K562 (cell line): ENCODE measurements around the gene UNC5B. TPM values are rescaled to one million over a fixed set of nuclear protein-coding genes. Genes with fewer than 3 reads are reported as not detected.

ENCODE experiments used
- ATAC-seq: fragments of 200-7000 bp; cut with Tn5 transposase; 3 replicates; pipeline ENCODE4 v1.9.1; 2020; ENCODE audit warnings: moderate library complexity
- BruUV-seq: library from RNA; stranded (reverse); fragments of 400-500 nt; replicated peaks from 2 replicates; lab custom pipeline; 2021; lab: Mats Ljungman, UMichigan
- CTCF ChIA-PET: fragments of 300-600 bp; formaldehyde crosslinking; extraction: SDS; loops from one replicate; lab custom pipeline; 2021; ENCODE audit warnings: low intra/inter-chr PET ratio; lab: Yijun Ruan, JAX
- POLR2A ChIA-PET: fragments of 300-600, 350-650 bp; sonication (Branson Sonifier 250); formaldehyde crosslinking; extraction: SDS; loops from one replicate; lab custom pipeline; 2021; ENCODE audit warnings: antibody characterized with exemption, inconsistent platforms; lab: Yijun Ruan, JAX
- DNase-seq, 4 experiments: peaks; one replicate each; pipeline versions ENCODE4 v3.0.0 to v3.0.0-alpha.2; 2011 to 2018; ENCODE audit warnings: low spot score in 3 of 4, mixed read lengths in 3 of 4; ENCODE audit errors: extremely low read depth in 1 of 4
- FAIRE-seq: peaks from 2 replicates; lab custom pipeline; 2011; peaks lifted over from hg19 to GRCh38; lab: Jason Lieb, UNC
- H2AFZ ChIP-seq: 2 replicates; pipeline ENCODE4 v1.6.0; 2011; ENCODE audit warnings: low read depth, low read length, control low read depth, inconsistent platforms
- H3K27ac ChIP-seq: fragments of 200-600 bp; 3 replicates; pipeline ENCODE4 v1.8.0; 2011; ENCODE audit warnings: low read depth, mild to moderate bottlenecking, control low read depth, inconsistent platforms, low read length, moderate library complexity, mixed read lengths; ENCODE audit errors: extremely low read depth
- H3K27me3 ChIP-seq, 2 experiments: fragments of 300-600 bp in 1 of 2; 2 replicates in 1 of 2; 3 replicates in 1 of 2; pipeline versions ENCODE4 v1.6.0 to v1.8.0; 2011; ENCODE audit warnings: inconsistent platforms in 2 of 2, low read length in 2 of 2, mild to moderate bottlenecking in 1 of 2, mixed read lengths in 1 of 2, moderate library complexity in 1 of 2; ENCODE audit not compliant: control insufficient read depth in 2 of 2, insufficient read depth in 2 of 2
- H3K36me3 ChIP-seq: fragments of 300-600 bp; 3 replicates; pipeline ENCODE4 v1.8.0; 2011; ENCODE audit warnings: mild to moderate bottlenecking, low read length, inconsistent platforms; ENCODE audit not compliant: control insufficient read depth, insufficient read depth
- H3K4me1 ChIP-seq, 2 experiments: fragments of 200-600 bp in 1 of 2; replicated peaks in 1 of 2; 2 replicates in 1 of 2; 3 replicates in 1 of 2; pipeline versions ENCODE4 v1.5.1 to v1.8.0; 2011; ENCODE audit warnings: inconsistent platforms in 2 of 2, low read length in 2 of 2, mild to moderate bottlenecking in 1 of 2, mixed read lengths in 1 of 2, moderate library complexity in 1 of 2; ENCODE audit not compliant: control insufficient read depth in 2 of 2, insufficient read depth in 2 of 2
- H3K4me2 ChIP-seq: 2 replicates; pipeline ENCODE4 v1.6.1; 2011; ENCODE audit warnings: low read length, control low read depth, inconsistent platforms, mixed read lengths; ENCODE audit not compliant: insufficient read depth
- H3K4me3 ChIP-seq: fragments of 200-600 bp; sonication (generic), shearing (Covaris generic); 2 replicates; pipeline ENCODE4 v1.5.1; 2016; ENCODE audit warnings: control low read depth, inconsistent platforms
- H3K79me2 ChIP-seq: fragments of 200-600 bp; 3 replicates; pipeline ENCODE4 v1.8.0; 2011; ENCODE audit warnings: low read length, inconsistent platforms; ENCODE audit not compliant: control insufficient read depth, insufficient read depth
- H3K9ac ChIP-seq, 2 experiments: 2 replicates each; pipeline versions ENCODE4 v1.6.0 to v1.6.1; 2011; ENCODE audit warnings: low read depth in 2 of 2, low read length in 2 of 2, control low read depth in 1 of 2, inconsistent platforms in 1 of 2, mild to moderate bottlenecking in 1 of 2, mixed read lengths in 1 of 2; ENCODE audit not compliant: insufficient read depth in 1 of 2
- H3K9me1 ChIP-seq: one replicate; pipeline ENCODE4 v1.6.0; 2011; ENCODE audit warnings: inconsistent platforms, mild to moderate bottlenecking, low read length, moderate library complexity; ENCODE audit not compliant: control insufficient read depth, insufficient read depth
- H3K9me3 ChIP-seq: replicated peaks from 2 replicates; pipeline ENCODE4 v1.5.1; 2011; ENCODE audit warnings: low read depth, low read length, inconsistent platforms; ENCODE audit not compliant: control insufficient read depth, insufficient read depth
- H4K20me1 ChIP-seq: replicated peaks from 2 replicates; pipeline ENCODE4 v1.6.1; 2011; ENCODE audit warnings: low read length, inconsistent platforms, mixed read lengths; ENCODE audit not compliant: control insufficient read depth, insufficient read depth
- CBX3 ChIP-seq, 2 experiments: IDR thresholded peaks; 1 replicate in 1 of 2; 2 replicates in 1 of 2; pipeline ENCODE4 v1.6.1; 2012; ENCODE audit warnings: inconsistent platforms in 2 of 2, low read length in 2 of 2, borderline replicate concordance in 1 of 2, control low read depth in 1 of 2
- CHCHD3 ChIP-seq: fragments of 250-450 bp; sonication (Bioruptor Pico); IDR thresholded peaks from 2 replicates; pipeline ENCODE4 v2.1.2; 2022; ENCODE audit warnings: mild to moderate bottlenecking
- DIDO1 ChIP-seq: fragments of 450-650 bp; IDR thresholded peaks from 2 replicates; pipeline ENCODE4 v1.6.1; 2016; ENCODE audit warnings: low read depth, missing biosample characterization, missing genetic modification characterization
- ELK3 ChIP-seq: fragments of 450-650 bp; formaldehyde crosslinking; IDR thresholded peaks from 2 replicates; pipeline ENCODE4 v1.4.0; 2020; ENCODE audit warnings: mild to moderate bottlenecking
- HES1 ChIP-seq: fragments of 450-650 bp; IDR thresholded peaks from 2 replicates; pipeline ENCODE4 v1.6.1; 2016; ENCODE audit warnings: low read depth, mild to moderate bottlenecking, moderate library complexity
- HMGN3 ChIP-seq: IDR thresholded peaks from 2 replicates; pipeline ENCODE4 v1.6.1; 2011; ENCODE audit warnings: borderline replicate concordance, low read depth, mild to moderate bottlenecking, mixed read lengths, low read length; ENCODE audit not compliant: insufficient read length; ENCODE audit errors: extremely low read depth
- KAT7 ChIP-seq: sonication (generic); formaldehyde crosslinking; IDR thresholded peaks from 2 replicates; pipeline ENCODE4 v1.8.0; 2022; ENCODE audit warnings: missing genetic modification reagents, mild to moderate bottlenecking, borderline replicate concordance
- MAFK ChIP-seq: IDR thresholded peaks from 2 replicates; pipeline ENCODE4 v1.6.1; 2011; ENCODE audit warnings: low read length, improper control_type of control experiment
- NR3C1 ChIP-seq: sonication (generic); formaldehyde crosslinking; IDR thresholded peaks from 2 replicates; pipeline ENCODE4 v1.8.1; 2022; ENCODE audit warnings: missing genetic modification reagents
- PHF21A ChIP-seq: fragments of 450-650 bp; IDR thresholded peaks from 2 replicates; pipeline ENCODE4 v1.6.1; 2017; ENCODE audit warnings: low read depth, borderline replicate concordance
- RBBP5 ChIP-seq: fragments of 200-600 bp; sonication (generic); IDR thresholded peaks from 2 replicates; pipeline ENCODE4 v1.6.1; 2012; ENCODE audit warnings: borderline replicate concordance, mild to moderate bottlenecking, low read length, control low read depth, inconsistent platforms; ENCODE audit not compliant: insufficient read depth, poor library complexity, severe bottlenecking
- RFX5 ChIP-seq: IDR thresholded peaks from 2 replicates; pipeline ENCODE4 v1.6.1; 2011; ENCODE audit warnings: low read depth, mild to moderate bottlenecking, improper control_type of control experiment, low read length
- SMAD4 ChIP-seq: fragments of 250-450 bp; sonication (Bioruptor Pico); conservative IDR thresholded peaks from 2 replicates; pipeline ENCODE4 v1.8.0; 2021; ENCODE audit warnings: inconsistent platforms, mild to moderate bottlenecking, moderate library complexity
- ZNF197 ChIP-seq: fragments of 200-800 bp; sonication (Bioruptor generic); IDR thresholded peaks from 2 replicates; pipeline ENCODE4 v1.6.1; 2016; ENCODE audit warnings: low read depth, missing genetic modification characterization, missing compliant biosample characterization
- ZNF224 ChIP-seq: sonication (generic); formaldehyde crosslinking; IDR thresholded peaks from 2 replicates; pipeline ENCODE4 v1.8.0; 2022; ENCODE audit warnings: mild to moderate bottlenecking, missing genetic modification reagents
- ZSCAN32 ChIP-seq: fragments of 450-650 bp; formaldehyde crosslinking; IDR thresholded peaks from 2 replicates; pipeline ENCODE4 v1.4.0; 2020; ENCODE audit warnings: mild to moderate bottlenecking, moderate library complexity
- WGBS: fragments of 100-300 bp; shearing (Covaris generic); methylation state at CpG from one replicate; pipeline ENCODE4 v1.1.6; 2016; ENCODE audit warnings: low coverage, mixed read lengths; ENCODE audit not compliant: insufficient coverage; ENCODE audit errors: missing lambda C conversion rate; 5-methylcytosine and 5-hydroxymethylcytosine counted together
- in situ Hi-C: fragments of 300-500 bp; cut with MboI; formaldehyde crosslinking; loops from 4 replicates; pipeline ENCODE4 v1.15.0; 2018; ENCODE audit warnings: inconsistent platforms, mixed read lengths
- intact Hi-C: fragments of 100-400 bp; cut with micrococcal nuclease; formaldehyde crosslinking; loops from 2 replicates; pipeline ENCODE4 v1.14.2; 2022
- polyA plus RNA-seq, 8 experiments: library from polyadenylated mRNA; depleted of rRNA in 4 of 8; stranded (reverse) in 5 of 8; unstranded in 3 of 8; fragments of >200 nt; fragmentation: Nextera tagmentation in 2 of 8; fragmentation: Illumina TruSeq in 1 of 8; extraction: Ambion mirVana in 2 of 8; extraction: Trizol in 1 of 8; gene quantifications; 2 replicates each; pipeline versions ENCODE4 v1.2.1 to v1.2.3, GENCODE V29; 2011 to 2014; ENCODE audit warnings: inconsistent platforms in 1 of 8, missing spikeins in 1 of 8
- total RNA-seq, 7 experiments: library from RNA; depleted of rRNA in 6 of 7; stranded (reverse); fragments of >200 nt in 6 of 7; fragmentation: Illumina TruSeq in 2 of 7; extraction: Trizol in 2 of 7; gene quantifications; 2 replicates each; pipeline versions ENCODE4 v1.2.1 to v1.2.3, GENCODE V29; 2011 to 2021; ENCODE audit warnings: low replicate concordance in 1 of 7
- TF ChIP-seq, protein P1 (sequence below): fragments of 250-450 bp; sonication (Bioruptor Pico); IDR thresholded peaks from 2 replicates; pipeline ENCODE4 v1.8.0; 2022; ENCODE audit warnings: moderate library complexity, mild to moderate bottlenecking, inconsistent platforms
- TF ChIP-seq, protein P2 (sequence below): fragments of 250-450 bp; sonication (Bioruptor Pico); IDR thresholded peaks from 2 replicates; pipeline ENCODE4 v1.6.1; 2021; ENCODE audit warnings: mild to moderate bottlenecking

Gene UNC5B
- total and polyA plus RNA-seq, 9 of the 15 experiments (the other 6 are each of a cell fraction or from before 2014, with no cell fraction given): 0.10 to 8.4 (median 2.1) TPM

- no peak for TF ChIP-seq RFX5
- no peak for TF ChIP-seq ZNF197
- no peak for TF ChIP-seq CBX3 (IDR thresholded peaks at IDR 0.05; ENCODE audit: borderline replicate concordance in 1 of 2, low read length in 2 of 2)
- TF ChIP-seq NR3C1 (CRISPR knock-in tag): no peak
- TF ChIP-seq DIDO1: no peak
- TF ChIP-seq, protein P1, sequence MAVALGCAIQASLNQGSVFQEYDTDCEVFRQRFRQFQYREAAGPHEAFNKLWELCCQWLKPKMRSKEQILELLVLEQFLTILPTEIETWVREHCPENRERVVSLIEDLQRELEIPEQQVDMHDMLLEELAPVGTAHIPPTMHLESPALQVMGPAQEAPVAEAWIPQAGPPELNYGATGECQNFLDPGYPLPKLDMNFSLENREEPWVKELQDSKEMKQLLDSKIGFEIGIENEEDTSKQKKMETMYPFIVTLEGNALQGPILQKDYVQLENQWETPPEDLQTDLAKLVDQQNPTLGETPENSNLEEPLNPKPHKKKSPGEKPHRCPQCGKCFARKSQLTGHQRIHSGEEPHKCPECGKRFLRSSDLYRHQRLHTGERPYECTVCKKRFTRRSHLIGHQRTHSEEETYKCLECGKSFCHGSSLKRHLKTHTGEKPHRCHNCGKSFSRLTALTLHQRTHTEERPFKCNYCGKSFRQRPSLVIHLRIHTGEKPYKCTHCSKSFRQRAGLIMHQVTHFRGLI (CRISPR knock-in tag): no peak
- TF ChIP-seq ZNF224 (CRISPR knock-in tag): no peak
- TF ChIP-seq, all 486 proteins: peak for 0
These were observed 33.0 kb upstream of the UNC5B start (continued) for GRCh38 chr10:71179382-71179781.

DNA sequence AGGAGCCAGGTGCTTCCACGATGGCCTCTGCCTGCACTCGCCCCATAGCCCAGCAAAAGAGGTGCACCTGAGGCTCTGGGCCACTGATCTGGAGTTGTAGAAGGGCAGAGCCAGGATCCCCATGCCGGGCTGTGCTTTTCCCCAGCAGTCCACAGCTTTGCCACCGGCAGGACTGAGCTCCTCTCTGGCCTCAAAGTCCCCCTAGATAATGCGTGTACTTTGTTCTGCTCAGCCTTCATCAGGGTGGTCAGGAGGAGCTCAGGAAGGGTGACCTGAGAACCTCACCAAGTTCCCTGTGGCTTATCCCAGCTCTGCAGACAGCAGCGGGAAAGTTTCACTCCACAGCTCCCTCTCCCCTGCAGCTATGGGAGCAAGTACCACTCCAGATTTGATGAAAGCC is 27.9 kb upstream of the UNC5B start:
- Histone ChIP-seq H3K27ac (no peak overlapping the region), H3K36me3 (no peaks in the 10 kb centered on the region), H3K4me3 (no peak overlapping the region), H4K20me1 (peaks cover 4% of the 10 kb centered on the region; the same call in 1 of the 2 replicates), H3K9me3 (no peaks in the 10 kb centered on the region), H3K27me3 (peaks cover 50 to 82% of the 10 kb centered on the region in 2 experiments), H3K4me2 (no peak overlapping the region), H3K9ac (no peak overlapping the region; a peak in 1 of 4 replicates), H2AFZ (no peak overlapping the region), H3K4me1 (no peaks in the 10 kb centered on the region), H3K9me1 (no peaks in the 10 kb centered on the region), H3K79me2 (no peaks in the 10 kb centered on the region)
- intact Hi-C loops: no loop called here
- no TSS peak for BruUV-seq
- DNase-seq (no peak), FAIRE-seq (no peak), ATAC-seq (no peak; the same call in 2 of the 3 replicates)
- ChIA-PET CTCF (no interaction called here), POLR2A (interaction anchor here (0.7 to 1.3 kb wide), 5 partner anchors 10 to 324 kb away, joined by 3 to 6 read pairs (median 4); no protein-coding TSS in a partner anchor)
- in situ Hi-C loops: no loop called here
- 0% methylated on average over 6 of the region's 6 CpGs for WGBS
- TF ChIP-seq PHF21A: no peak
- no peak for TF ChIP-seq HMGN3
- no peak for TF ChIP-seq ZSCAN32
- no peak for TF ChIP-seq SMAD4 (CRISPR knock-in tag)
- no peak for TF ChIP-seq ELK3
- TF ChIP-seq HES1: no peak
- no peak for TF ChIP-seq KAT7
- no peak for TF ChIP-seq ZNF197
- TF ChIP-seq, protein P2, sequence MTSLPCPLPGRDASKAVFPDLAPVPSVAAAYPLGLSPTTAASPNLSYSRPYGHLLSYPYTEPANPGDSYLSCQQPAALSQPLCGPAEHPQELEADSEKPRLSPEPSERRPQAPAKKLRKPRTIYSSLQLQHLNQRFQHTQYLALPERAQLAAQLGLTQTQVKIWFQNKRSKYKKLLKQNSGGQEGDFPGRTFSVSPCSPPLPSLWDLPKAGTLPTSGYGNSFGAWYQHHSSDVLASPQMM (CRISPR knock-in tag): no peak
- TF ChIP-seq CHCHD3 (CRISPR knock-in tag): no peak
- TF ChIP-seq MAFK: no peak
- TF ChIP-seq RBBP5: no peak
